SU-DHL-6 (cell line): ENCODE results near the gene AKR7A3.

Experiments
- H2AFZ ChIP-seq: fragments of 200-600 bp; sonication (generic); 2 replicates; pipeline ENCODE4 v1.6.1; 2014; ENCODE audit warnings: low read depth, mild to moderate bottlenecking, moderate library complexity, mixed read lengths, antibody characterized with exemption, low read length; ENCODE audit not compliant: severe bottlenecking
- H3F3A ChIP-seq: fragments of 200-600 bp; shearing (Covaris generic); 2 replicates; pipeline ENCODE4 v1.6.0; 2016; ENCODE audit warnings: antibody characterized with exemption, mild to moderate bottlenecking; ENCODE audit not compliant: insufficient read depth
- H3K27ac ChIP-seq: fragments of 200-600 bp; sonication (generic); 2 replicates; pipeline ENCODE4 v1.5.1; 2016; ENCODE audit warnings: low read depth, mild to moderate bottlenecking, low read length, moderate library complexity, mixed read lengths
- H3K27me3 ChIP-seq: fragments of 200-600 bp; sonication (generic), shearing (Covaris generic); 2 replicates; pipeline ENCODE4 v1.6.0; 2014; ENCODE audit warnings: mild to moderate bottlenecking, low read length
- H3K36me3 ChIP-seq: fragments of 200-600 bp; sonication (generic); 2 replicates; pipeline ENCODE4 v1.6.1; 2014; ENCODE audit warnings: mild to moderate bottlenecking, low read length, mixed read lengths
- H3K4me2 ChIP-seq: fragments of 300-600, 200-600 bp; shearing (Covaris generic), sonication (generic); 2 replicates; pipeline ENCODE4 v1.6.0; 2014; ENCODE audit warnings: low read length, low read depth, mild to moderate bottlenecking; ENCODE audit not compliant: poor library complexity, severe bottlenecking
- H3K4me3 ChIP-seq: fragments of 200-600 bp; sonication (generic); 2 replicates; pipeline ENCODE4 v1.5.1; 2014; ENCODE audit warnings: antibody characterized with exemption, low read length, mild to moderate bottlenecking, mixed read lengths; ENCODE audit not compliant: insufficient read depth, poor library complexity, severe bottlenecking
- H3K79me2 ChIP-seq: fragments of 200-600 bp; sonication (generic); 2 replicates; pipeline ENCODE4 v1.6.1; 2014; ENCODE audit warnings: mild to moderate bottlenecking, low read length, moderate library complexity; ENCODE audit not compliant: insufficient read depth
- H3K9ac ChIP-seq: fragments of 200-600 bp; sonication (generic); 2 replicates; pipeline ENCODE4 v1.7.0; 2014; ENCODE audit warnings: mild to moderate bottlenecking, low read length
- H3K9me2 ChIP-seq: fragments of 200-600 bp; sonication (generic); replicated peaks from 2 replicates; pipeline ENCODE4 v1.6.1; 2014; ENCODE audit warnings: low read length; ENCODE audit not compliant: insufficient read depth
- H3K9me3 ChIP-seq: fragments of 200-600 bp; sonication (generic); 2 replicates; pipeline ENCODE4 v1.6.1; 2014; ENCODE audit warnings: low read length, mixed read lengths; ENCODE audit not compliant: insufficient read depth
- H4K20me1 ChIP-seq: fragments of 200-600 bp; sonication (generic); 2 replicates; pipeline ENCODE4 v1.6.1; 2014; ENCODE audit warnings: low read depth, mild to moderate bottlenecking, antibody characterized with exemption, low read length, moderate library complexity, mixed read lengths
- EZH2phosphoT487 ChIP-seq: fragments of 200-600 bp; sonication (generic), shearing (Covaris generic); conservative IDR thresholded peaks from 2 replicates; pipeline ENCODE4 v1.6.1; 2018; ENCODE audit warnings: mild to moderate bottlenecking, antibody characterized with exemption, low read length, moderate library complexity, mixed read lengths
- TF ChIP-seq, protein P1 (sequence below): fragments of 200-600 bp; sonication (generic); IDR thresholded peaks from one replicate; pipeline ENCODE4 v1.5.1; 2017; ENCODE audit warnings: antibody characterized with exemption, mild to moderate bottlenecking, low read length, moderate library complexity; ENCODE audit not compliant: insufficient read depth, poor library complexity, severe bottlenecking

AKR7A3 gene

DNA sequence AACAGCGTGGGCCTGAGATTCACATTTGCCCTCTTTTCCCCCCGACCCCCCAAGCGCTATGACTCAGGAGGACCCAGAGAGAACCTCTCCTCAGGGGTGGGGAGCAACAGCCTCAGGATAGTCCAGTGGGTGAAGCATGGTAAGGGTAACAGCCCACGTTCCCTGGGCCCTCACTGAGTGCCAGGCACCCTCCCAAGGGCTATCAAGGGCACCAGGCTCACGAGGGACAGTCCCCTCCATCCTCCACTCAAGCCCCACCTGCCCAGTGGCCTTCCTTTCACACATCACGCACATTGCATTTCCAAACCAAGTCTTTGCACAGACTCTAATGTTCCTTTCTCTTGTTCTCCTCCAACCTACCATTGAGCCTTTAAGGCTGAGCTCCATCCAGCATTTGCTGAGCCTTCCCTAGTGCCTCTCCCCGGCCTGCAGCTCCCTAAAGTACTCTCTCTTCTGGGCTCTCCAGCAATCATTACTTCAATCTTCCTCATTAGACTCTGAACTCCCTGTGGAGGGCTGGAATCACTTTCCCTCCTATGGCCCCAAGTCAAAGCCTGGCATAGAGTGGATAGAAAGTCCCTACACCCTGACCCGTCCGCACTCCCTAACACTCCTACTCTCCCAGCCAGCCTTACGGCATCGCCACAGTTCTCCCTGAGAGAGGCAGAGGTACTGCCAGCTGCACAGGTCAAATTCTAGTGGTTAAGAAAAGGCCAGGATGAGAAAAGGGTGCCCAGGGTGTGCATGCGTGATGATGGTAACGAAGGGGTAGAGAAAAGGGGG, 22.3 kb upstream of the AKR7A3 start:
- no peaks in the 10 kb centered on the region for H3K36me3 ChIP-seq
- peak overlapping the region; percentile 94 for H2AFZ ChIP-seq
- TF ChIP-seq EZH2phosphoT487 = no peak
- TF ChIP-seq, protein P1, sequence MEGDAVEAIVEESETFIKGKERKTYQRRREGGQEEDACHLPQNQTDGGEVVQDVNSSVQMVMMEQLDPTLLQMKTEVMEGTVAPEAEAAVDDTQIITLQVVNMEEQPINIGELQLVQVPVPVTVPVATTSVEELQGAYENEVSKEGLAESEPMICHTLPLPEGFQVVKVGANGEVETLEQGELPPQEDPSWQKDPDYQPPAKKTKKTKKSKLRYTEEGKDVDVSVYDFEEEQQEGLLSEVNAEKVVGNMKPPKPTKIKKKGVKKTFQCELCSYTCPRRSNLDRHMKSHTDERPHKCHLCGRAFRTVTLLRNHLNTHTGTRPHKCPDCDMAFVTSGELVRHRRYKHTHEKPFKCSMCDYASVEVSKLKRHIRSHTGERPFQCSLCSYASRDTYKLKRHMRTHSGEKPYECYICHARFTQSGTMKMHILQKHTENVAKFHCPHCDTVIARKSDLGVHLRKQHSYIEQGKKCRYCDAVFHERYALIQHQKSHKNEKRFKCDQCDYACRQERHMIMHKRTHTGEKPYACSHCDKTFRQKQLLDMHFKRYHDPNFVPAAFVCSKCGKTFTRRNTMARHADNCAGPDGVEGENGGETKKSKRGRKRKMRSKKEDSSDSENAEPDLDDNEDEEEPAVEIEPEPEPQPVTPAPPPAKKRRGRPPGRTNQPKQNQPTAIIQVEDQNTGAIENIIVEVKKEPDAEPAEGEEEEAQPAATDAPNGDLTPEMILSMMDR = no peak
- peaks cover 7% of the 10 kb centered on the region; the same call in 1 of the 2 replicates for H3F3A ChIP-seq
- H3K4me3 ChIP-seq = peak overlapping the region; percentile 93
- no peaks in the 10 kb centered on the region for H3K27me3 ChIP-seq
- no peaks in the 10 kb centered on the region for H3K9me2 ChIP-seq
- no peaks in the 10 kb centered on the region for H3K9me3 ChIP-seq
- no peaks in the 10 kb centered on the region for H3K79me2 ChIP-seq
- H3K27ac ChIP-seq = no peak overlapping the region
- H3K9ac ChIP-seq = peak overlapping the region; percentile 96
- H4K20me1 ChIP-seq = no peaks in the 10 kb centered on the region
- H3K4me2 ChIP-seq = peak overlapping the region; percentile 77

DNA sequence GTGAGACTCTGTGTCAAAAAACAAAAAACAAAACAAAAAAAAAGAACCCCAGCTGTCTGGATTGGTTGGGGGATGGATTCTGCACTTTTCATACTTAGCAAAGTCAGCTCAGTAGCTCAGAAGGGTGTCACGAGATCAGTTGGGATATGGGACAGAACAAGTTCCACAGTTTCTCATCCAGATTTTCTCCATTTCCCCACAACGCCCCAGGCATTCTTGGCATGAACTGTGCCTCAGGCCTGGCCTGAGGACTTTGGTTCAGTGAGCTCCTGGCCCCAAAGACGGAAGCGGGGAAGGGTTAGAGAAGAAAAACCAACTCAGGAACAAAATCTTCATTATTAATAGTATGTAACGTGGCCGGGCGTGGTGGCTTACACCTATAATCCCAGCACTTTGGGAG, 21.5 kb upstream of the AKR7A3 start:
- Histone ChIP-seq H3K36me3 (no peaks in the 10 kb centered on the region), H3K79me2 (no peaks in the 10 kb centered on the region), H4K20me1 (no peaks in the 10 kb centered on the region), H3K9me3 (no peaks in the 10 kb centered on the region), H3K9me2 (no peaks in the 10 kb centered on the region), H3K27ac (no peak overlapping the region), H3K9ac (no peak overlapping the region), H3F3A (peaks cover 7% of the 10 kb centered on the region; the same call in 1 of the 2 replicates), H3K4me2 (no peak overlapping the region), H3K27me3 (no peaks in the 10 kb centered on the region), H2AFZ (no peak overlapping the region), H3K4me3 (no peak overlapping the region)
- no peak for TF ChIP-seq EZH2phosphoT487
- TF ChIP-seq, protein P1 = no peak

DNA sequence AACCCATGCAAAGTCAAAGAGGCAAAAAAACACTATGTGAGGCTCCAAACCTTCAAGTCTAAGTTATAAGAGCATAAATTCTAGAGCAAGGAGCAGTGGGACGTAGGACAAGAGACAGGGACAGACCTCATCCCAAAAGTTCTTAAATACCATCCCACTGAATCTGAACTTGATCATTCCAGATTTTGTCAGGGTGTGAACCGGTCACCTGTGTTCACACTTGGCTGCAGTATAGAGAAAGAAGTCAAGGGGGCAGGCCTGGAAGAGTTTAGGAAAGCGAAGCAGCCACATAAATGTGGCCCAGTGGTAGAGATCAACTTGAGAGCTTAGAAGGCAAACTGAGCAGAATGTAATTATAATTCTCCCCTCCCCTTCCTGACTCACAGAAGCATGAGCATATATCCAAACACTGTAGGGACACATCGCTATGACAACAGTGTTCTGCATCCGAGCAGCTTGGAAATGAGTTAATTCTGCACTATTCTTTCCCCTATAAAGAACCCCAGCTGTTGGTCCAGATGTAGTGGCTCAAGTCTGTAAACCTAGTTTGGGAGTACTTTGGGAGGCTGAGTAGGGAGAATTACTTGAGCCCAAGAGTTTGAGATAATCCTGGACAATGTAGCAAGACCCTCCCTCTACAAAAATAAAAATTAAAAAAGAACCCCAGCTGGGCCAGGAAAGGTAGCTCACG, 20.7 kb upstream of the AKR7A3 start:
- H3K27ac ChIP-seq = no peak overlapping the region
- H3K36me3 ChIP-seq = no peaks in the 10 kb centered on the region
- no peak for TF ChIP-seq EZH2phosphoT487
- TF ChIP-seq, protein P1 = no peak
- H4K20me1 ChIP-seq = no peaks in the 10 kb centered on the region
- H3K9me2 ChIP-seq = no peaks in the 10 kb centered on the region
- no peaks in the 10 kb centered on the region for H3K9me3 ChIP-seq
- no peaks in the 10 kb centered on the region for H3K27me3 ChIP-seq
- no peak overlapping the region for H2AFZ ChIP-seq
- no peak overlapping the region for H3K9ac ChIP-seq
- H3K79me2 ChIP-seq = no peaks in the 10 kb centered on the region
- no peak overlapping the region for H3K4me3 ChIP-seq
- H3K4me2 ChIP-seq = no peak overlapping the region
- H3F3A ChIP-seq = peaks cover 7% of the 10 kb centered on the region; the same call in 1 of the 2 replicates
